ENCODE measurements around the gene NIPBL.
"Not testable (repeated sequence)": the region's sequence is repeated elsewhere in the genome, so short reads cannot be mapped to it uniquely, and the experiment has no call there.

NIPBL gene

DNA sequence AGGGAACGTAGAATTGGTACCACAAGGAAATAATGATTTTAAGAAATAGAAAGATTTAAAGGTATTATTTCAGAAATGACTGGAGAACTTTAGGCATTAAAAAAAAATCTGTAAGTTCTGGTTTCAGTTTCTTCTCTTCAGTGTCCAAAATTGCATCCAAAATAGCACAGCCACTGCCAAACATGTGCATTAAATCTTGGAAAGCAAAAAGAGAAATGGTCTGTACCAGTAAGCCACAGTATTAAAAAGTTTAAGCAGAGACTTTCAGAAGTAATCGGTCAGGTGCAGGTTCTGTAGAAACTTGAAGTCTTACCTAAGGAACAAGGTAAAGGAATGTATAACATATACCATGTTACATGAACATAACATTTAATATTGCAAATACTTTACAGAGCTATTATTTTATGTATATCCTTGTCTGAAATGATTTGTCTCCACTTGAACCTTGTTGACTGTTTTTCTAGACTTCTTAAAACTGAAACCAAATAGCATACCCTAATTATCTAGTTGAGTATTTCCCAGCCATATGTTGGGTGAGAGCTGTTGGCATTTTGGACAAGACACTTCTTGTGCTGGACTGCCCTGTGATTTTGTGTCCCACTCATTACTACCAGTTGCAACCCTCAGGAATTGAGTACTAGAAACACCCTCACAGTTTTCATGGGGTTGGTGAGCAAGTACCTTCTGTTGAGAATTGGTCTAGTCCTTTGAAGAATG, 32.1 kb downstream of the NIPBL start:
- DNase-seq, result no peak

DNA sequence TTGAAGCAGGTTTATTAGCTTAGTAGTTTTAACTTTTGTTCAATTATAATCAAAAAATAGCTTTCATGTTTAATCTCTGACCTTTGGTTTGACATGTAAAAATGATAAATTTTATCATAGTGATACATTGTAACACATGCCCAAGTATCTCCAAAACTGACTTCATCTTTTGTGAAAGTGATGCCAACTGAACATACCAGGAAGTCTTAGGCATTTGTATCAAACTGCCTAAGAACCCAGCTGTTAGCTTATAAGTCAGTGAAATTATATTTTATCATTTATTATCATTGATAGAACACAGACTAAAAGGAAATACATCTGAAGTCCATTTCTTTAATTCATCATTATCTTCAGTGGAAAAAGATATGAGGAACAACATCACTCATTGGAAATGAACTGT, 39.1 kb downstream of the NIPBL start:
- DNase-seq, result no peak

- DNase-seq, result not testable (repeated sequence)
These were observed 40.0 kb downstream of the NIPBL start for GRCh38 chr5:36916614-36917013.

DNA sequence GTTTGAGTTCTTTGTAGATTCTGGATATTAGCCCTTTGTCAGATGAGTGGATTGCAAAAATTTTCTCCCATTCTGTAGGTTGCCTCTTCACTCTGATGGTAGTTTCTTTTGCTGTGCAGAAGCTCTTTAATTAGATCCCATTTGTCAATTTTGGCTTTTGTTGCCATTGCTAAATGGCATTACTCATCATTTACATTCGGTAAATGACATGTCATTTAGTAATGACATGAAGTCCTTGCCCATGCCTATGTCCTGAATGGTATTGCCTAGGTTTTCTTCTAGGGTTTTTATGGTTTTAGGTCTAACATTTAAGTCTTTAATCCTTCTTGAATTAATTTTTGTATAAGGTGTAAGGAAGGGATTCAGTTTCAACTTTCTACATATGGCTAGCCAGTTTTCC, 40.8 kb downstream of the NIPBL start:
- not testable (repeated sequence) for DNase-seq

GRCh38 chr5:36919238-36919637, 42.7 kb downstream of the NIPBL start:
- DNase-seq, result no peak

- no peak for DNase-seq
These were observed 43.1 kb downstream of the NIPBL start for GRCh38 chr5:36919650-36920049.

DNA sequence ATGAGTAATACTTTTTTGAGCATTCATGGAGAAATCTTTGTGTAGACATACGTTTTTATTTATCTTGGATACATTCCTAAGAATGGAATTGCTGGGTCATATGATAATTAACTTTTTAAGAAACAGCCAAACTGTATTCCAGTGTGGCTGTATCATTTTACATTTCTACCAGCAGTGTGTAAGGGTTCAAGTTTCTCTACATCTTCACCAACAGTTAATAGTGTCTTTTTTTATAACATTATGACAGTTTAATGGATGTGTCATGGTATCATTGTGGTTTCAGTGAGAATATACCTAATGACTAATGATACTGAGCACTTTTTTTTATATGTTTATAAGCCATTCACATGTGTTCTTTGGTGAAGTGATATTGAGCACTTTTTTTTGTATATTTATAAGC, 52.4 kb downstream of the NIPBL start:
- DNase-seq, result no peak

GRCh38 chr5:36929438-36929837, 52.9 kb downstream of the NIPBL start:
- no peak for DNase-seq

DNA sequence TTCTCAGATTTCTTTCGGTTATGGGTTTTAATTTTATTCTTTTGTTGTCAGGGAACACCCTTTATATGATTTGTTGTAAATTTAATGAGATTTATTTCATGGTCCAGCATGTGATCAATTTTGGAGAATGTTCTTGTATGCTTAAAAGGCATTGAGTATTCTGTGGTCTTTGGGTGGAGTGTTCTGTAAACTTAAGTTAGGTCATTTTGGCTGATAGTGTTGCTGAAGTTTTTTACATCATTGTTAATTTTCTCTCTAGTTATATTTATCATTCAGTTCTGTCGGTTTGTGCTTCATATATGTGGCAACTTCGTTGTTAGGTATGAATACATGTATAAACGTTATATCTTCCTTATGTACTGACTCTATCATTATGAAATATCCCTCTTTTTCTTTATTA, 55.5 kb downstream of the NIPBL start:
- DNase-seq, result no peak

DNA sequence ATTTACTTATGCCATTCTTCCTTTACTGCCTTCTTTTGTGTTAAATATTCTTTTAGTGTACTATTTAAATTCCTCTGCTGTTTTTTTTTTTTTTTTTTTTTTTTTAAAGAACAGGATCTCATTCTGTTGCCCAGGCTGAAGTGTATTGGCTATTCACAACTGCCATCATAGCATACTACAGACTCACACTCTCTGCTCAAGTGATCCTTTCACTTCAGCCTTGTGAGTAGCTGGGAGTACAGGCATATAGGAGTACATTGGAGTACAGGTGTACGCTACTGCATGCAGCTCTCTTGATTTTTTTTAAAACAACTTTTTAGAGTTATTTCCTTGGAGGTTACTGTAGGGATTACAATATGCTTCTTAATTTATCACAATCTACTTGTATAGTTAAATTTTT, 56.1 kb downstream of the NIPBL start:
- DNase-seq, result no peak

DNA sequence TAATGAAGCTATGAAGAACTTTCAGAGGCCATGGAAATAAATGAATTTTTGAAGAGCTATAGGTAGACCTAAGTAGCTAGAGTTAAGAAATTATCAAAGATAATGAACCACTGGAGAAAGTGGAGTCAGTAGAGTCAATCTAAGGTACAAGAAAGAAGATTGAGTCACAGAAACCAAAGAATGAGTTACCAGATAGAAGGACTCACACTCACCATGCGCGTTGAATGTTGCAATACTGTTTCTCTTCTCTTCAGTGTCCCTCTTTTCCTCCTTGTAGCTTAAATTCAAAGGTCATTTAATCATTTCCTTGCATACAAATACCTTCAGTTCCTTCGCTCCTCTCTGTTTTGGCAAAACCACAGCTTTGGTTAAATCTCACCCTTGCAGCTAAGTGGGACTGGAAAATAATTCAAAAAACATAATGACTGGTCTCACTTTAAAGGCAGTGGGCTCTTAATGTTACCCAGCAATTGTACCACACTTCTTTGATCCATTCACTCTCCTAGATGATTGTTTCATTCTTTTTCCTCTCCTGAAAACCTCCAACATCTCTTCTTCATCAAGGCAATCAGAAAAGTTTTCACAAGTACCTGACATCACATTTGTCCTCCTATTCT, 58.3 kb downstream of the NIPBL start:
- DNase-seq, result no peak

DNA sequence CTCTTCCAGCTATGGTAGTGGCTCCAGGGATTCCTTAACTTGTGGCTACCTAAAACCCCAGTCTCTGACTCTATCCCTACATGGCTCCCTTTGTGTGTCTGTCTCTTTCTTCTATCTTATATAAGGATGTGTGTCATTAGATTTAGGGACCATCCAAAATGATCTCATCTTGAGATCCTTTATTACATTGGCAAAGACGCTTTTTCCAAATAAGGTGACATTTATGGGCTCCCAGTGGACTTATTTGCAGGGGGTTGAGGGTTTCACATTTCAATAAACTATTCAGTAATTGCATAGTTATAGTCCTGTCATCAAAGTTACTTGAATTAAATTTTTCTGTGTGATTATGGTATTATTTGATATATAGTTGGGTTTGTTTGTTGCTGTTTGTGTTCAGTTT, 59.2 kb downstream of the NIPBL start:
- no peak for DNase-seq

GRCh38 chr5:36936309-36936708, 59.7 kb downstream of the NIPBL start:
- DNase-seq, result no peak

GRCh38 chr5:36938129-36938528, 61.6 kb downstream of the NIPBL start:
- DNase-seq, result no peak

GRCh38 chr5:36939969-36940858, 63.6 kb downstream of the NIPBL start:
- no peak for DNase-seq

DNA sequence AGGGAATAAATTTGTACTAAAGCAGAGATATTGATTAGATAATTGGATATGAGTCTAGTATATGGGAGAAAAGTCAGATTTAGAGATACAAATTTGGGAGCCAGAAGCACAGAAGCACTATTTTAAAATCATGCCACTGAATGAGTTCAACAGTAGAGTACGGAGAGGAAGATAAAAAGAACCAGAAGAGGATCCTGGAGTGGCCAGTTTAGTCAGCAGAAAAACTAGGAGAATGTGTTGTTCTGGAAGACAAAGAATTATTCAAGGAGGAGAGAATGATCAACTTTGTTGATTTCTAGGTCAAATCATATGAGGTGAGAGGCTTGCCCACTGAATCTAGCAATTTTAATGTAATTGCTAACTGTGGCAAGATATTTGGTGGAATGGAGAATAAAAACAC, 67.0 kb downstream of the NIPBL start:
- no peak for DNase-seq

- DNase-seq, result no peak
These were observed 67.5 kb downstream of the NIPBL start for GRCh38 chr5:36944024-36944423.

DNA sequence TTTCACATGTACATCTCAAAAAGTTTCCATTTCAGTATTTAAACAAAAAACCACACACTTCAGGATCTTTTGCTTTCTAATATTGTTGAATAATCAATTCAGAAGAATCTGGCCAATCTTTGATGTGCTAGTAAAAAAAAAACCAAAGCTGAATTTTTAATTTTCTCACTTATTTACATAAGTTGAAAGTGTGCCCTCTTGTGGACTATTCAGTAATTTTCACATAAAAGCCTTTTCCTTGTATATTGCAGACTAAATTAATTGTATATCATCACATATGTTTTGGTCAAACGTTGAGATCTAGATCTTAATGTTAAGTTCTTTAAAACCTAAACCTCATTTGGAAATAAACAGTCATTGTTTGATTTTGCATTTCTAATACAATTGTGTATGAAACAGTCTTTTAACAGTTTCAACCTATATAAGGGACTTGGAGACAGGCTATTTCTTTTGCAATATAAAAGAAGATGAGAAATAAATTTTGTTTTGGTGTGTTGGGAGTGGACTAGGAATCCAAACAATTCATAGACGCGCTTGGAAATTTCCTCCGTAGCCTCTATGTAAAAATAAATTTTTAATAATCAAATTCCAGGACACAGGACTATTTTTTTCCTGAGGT, 68.1 kb downstream of the NIPBL start:
- DNase-seq, result no peak

DNA sequence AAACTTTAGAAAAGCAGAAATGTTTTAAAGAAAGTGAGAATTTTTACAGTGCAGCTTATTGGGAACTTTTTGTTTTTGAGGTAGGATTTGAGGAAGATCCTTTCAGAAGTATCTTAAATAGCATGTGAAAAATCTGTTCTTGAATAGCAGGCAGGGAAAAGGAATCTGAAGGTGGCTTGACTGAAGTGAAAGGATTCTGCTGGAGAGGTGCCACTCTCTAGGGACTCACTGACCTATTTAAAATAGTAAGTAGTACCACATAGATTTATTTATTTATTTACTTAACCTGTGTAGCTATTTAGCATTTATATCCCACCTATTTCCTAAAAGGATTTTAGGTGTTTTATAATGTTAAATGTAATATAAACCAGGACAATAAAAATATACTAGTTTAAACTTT, 69.1 kb downstream of the NIPBL start:
- DNase-seq, result no peak

- no peak for DNase-seq
These were observed 69.5 kb downstream of the NIPBL start for GRCh38 chr5:36946101-36946500.

GRCh38 chr5:36948041-36948440, 71.5 kb downstream of the NIPBL start:
- DNase-seq, result no peak

GRCh38 chr5:36948650-36949049, 72.1 kb downstream of the NIPBL start:
- DNase-seq, result no peak

- no peak for DNase-seq
These were observed 73.0 kb downstream of the NIPBL start for GRCh38 chr5:36949593-36949992.
